Thymus (tissue), 11 donors: ENCODE data around the gene KRTAP10-8. TPM values are rescaled to one million over a fixed set of nuclear protein-coding genes. Genes with fewer than 3 reads are reported as not detected.
"Not testable (repeated sequence)": the region's sequence is repeated elsewhere in the genome, so short reads cannot be mapped to it uniquely, and the experiment has no call there.

Source experiments
- DNase-seq, 9 donors: peaks; one replicate each; pipeline ENCODE4 v3.0.0-alpha.2; 2013; ENCODE audit warnings: low spot score in 9 of 9, low read depth in 6 of 9, missing footprints in 1 of 9
- H3K27ac ChIP-seq, 2 donors: one replicate each; pipeline ENCODE4 v1.5.1; 2013; ENCODE audit warnings: control low read depth in 1 of 2, low read depth in 1 of 2, low read length in 1 of 2, mild to moderate bottlenecking in 1 of 2, moderate library complexity in 1 of 2
- H3K27me3 ChIP-seq, 2 donors: one replicate each; pipeline ENCODE4 v1.5.1; 2013; ENCODE audit warnings: low read length in 1 of 2; ENCODE audit not compliant: control insufficient read depth in 2 of 2, insufficient read depth in 1 of 2
- H3K36me3 ChIP-seq, 2 donors: one replicate each; pipeline ENCODE4 v1.5.1; 2013; ENCODE audit warnings: low read length in 1 of 2, mild to moderate bottlenecking in 1 of 2, moderate library complexity in 1 of 2; ENCODE audit not compliant: control insufficient read depth in 2 of 2, insufficient read depth in 2 of 2
- H3K4me1 ChIP-seq, 2 donors: one replicate each; pipeline ENCODE4 v1.5.1; 2013; ENCODE audit warnings: low read length in 2 of 2; ENCODE audit not compliant: control insufficient read depth in 2 of 2, insufficient read depth in 2 of 2
- H3K4me3 ChIP-seq, 2 donors: one replicate each; pipeline ENCODE4 v1.5.1; 2013; ENCODE audit warnings: low read length in 2 of 2, control low read depth in 1 of 2, mild to moderate bottlenecking in 1 of 2
- H3K9me3 ChIP-seq, 2 donors: one replicate each; pipeline ENCODE4 v1.5.1; 2013; ENCODE audit warnings: low read length in 1 of 2, mild to moderate bottlenecking in 1 of 2; ENCODE audit not compliant: control insufficient read depth in 2 of 2, insufficient read depth in 1 of 2
- WGBS: extraction: QIAGEN DNeasy Blood & Tissue Kit; methylation state at CpG from one replicate; pipeline ENCODE4 v1.1.7; 2013; 5-methylcytosine and 5-hydroxymethylcytosine counted together
- polyA plus RNA-seq: library from polyadenylated mRNA; stranded (reverse); fragments of 200-250 nt; gene quantifications from one replicate; pipeline ENCODE4 v1.2.3, GENCODE V29; 2013
- total RNA-seq: library from RNA; stranded (reverse); fragments of 120-200 nt; gene quantifications from one replicate; pipeline ENCODE4 v1.2.4, GENCODE V29; 2013
- donor health status: healthy.

Gene KRTAP10-8
- total and polyA plus RNA-seq, 2 donors, result not detected

DNA sequence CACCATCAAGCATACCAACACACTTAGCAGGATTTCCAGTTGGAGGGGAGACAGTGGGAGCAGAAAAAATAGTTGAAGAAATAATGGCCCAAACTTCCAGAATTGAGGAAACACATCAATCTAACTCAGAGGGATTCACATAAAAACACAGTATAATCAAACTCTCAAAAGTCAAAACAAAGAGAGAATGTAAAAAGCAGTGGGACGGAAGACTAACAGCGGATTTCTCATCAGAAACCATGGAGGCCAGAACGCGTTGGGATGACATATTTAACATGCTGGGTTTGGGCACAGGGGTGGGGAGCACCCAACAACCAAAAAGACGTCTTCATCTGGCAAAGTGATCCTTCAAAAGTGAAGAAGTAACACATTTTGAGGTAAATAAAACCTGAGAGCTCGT, 8.0 kb downstream of the KRTAP10-8 start:
- Histone ChIP-seq H3K4me3 (no peak overlapping the region), H3K27me3 (peaks cover 0 to 2% of the 10 kb centered on the region in 2 donors), H3K9me3 (peaks cover 2 to 16% of the 10 kb centered on the region in 2 donors), H3K36me3 (no peaks in the 10 kb centered on the region), H3K4me1 (peaks cover 0 to 3% of the 10 kb centered on the region in 2 donors), H3K27ac (no peak overlapping the region)
- no peak for DNase-seq
- 96% methylated on average over 6 of the region's 6 CpGs for WGBS

DNA sequence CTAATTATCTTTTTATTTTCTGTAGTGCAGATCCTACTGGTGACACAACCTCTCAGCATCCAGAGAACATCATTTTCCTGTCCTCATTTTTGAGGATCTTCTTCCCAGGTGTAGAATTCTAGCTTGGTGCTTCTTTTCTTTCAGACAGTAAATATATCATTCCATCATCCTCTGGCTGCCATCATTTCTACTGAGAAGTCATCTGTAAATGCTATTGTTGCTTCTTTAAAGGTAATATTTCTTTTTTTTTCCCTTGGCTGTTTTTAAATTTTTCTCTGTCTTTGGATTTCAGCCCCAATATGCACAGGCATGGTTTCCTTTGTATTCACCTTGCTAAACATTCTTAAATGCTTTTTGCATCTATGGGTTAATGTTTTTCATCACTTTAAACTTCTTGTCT, 11.7 kb downstream of the KRTAP10-8 start:
- DNase-seq, result no peak
- Histone ChIP-seq H3K36me3 (no peaks in the 10 kb centered on the region), H3K27me3 (no peaks in the 10 kb centered on the region), H3K9me3 (peaks cover 2 to 18% of the 10 kb centered on the region in 2 donors), H3K4me1 (no peaks in the 10 kb centered on the region), H3K27ac (no peak overlapping the region), H3K4me3 (no peak overlapping the region)

DNA sequence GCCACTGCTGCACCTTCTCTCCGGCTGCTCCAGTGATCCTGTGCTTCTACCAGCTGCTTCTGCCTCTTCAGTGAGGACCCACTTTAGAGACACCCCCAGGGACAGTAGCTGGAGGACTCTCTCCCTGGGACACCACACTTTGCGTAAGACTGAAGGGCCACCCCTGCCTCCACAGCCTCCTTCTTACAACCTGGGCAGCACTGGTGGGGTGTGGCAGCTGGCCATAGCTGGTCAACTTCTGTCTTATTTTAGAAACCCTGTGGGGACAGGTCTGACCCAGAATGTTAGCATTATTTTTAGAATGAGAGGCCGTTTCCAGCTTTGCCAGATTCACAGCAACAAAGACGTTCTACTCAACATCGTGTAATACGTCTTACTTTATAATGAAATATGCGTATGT, 13.9 kb downstream of the KRTAP10-8 start:
- Histone ChIP-seq H3K9me3 (peaks cover 2 to 36% of the 10 kb centered on the region in 2 donors), H3K36me3 (no peaks in the 10 kb centered on the region), H3K4me3 (no peak overlapping the region), H3K27ac (no peak overlapping the region), H3K4me1 (no peaks in the 10 kb centered on the region), H3K27me3 (no peaks in the 10 kb centered on the region)
- 95% methylated on average over 7 of the region's 7 CpGs for WGBS
- no peak for DNase-seq

DNA sequence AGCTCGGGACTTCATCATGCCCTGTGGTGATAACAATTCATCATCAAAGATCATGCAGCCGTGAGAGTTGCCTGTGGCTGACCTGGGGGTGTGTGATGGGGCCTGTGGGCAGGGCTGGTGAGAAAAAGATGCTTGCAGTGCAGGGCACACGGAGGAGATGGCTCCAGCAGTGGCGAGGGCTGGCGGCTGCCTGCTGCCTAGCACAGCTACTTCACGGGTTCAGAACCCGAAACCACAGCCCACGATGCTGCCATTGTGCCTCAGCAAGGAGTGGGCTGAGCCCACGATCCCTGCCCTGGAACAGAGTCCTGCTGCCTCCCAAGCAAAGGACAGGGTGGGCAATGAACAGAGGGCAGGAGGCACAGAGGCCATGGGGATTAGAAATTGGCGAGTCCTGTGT, 14.4 kb downstream of the KRTAP10-8 start:
- DNase-seq, result no peak

DNA sequence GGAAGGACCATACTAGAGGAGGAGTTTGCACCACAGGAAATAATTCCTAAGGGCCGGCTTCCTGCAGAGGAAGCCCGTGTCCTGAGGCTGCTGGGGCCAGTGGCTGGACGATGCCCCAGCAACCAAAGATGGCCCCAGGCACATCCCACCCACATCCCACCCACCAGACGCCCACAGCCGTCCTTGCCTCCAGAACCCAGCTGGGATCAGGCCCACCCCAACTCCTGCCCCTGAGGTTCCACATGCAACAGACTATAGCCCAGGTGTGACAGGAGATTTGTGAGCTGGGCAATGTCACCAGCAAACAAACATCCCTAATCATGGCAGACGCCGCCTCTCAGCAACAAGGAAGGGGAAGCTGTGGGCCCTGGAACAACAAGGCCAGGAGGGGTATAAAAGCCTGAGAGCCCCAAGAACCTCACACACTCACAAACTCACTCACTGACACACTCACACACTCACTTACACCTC, 14.8 kb downstream of the KRTAP10-8 start, which contains the start of gene KRTAP10-9:
Gene KRTAP10-9 (plus strand): TSS at position 421 of the 471 bp plus-strand sequence. CDS start 79 bp downstream, outside the sequence.
- Histone ChIP-seq H3K9me3 (peaks cover 2 to 36% of the 10 kb centered on the region in 2 donors), H3K4me1 (no peaks in the 10 kb centered on the region), H3K27me3 (no peaks in the 10 kb centered on the region), H3K36me3 (no peaks in the 10 kb centered on the region), H3K4me3 (no peak within 1 kb of the TSS), H3K27ac (no peak within 1 kb of the TSS)
- no peak for DNase-seq
- WGBS, result 49% methylated on average over 7 of the region's 7 CpGs

More for the DNA sequence above, 14.4 kb downstream of the KRTAP10-8 start:
- Histone ChIP-seq H3K9me3 (peaks cover 2 to 36% of the 10 kb centered on the region in 2 donors), H3K4me3 (no peak overlapping the region), H3K4me1 (no peaks in the 10 kb centered on the region), H3K36me3 (no peaks in the 10 kb centered on the region), H3K27me3 (no peaks in the 10 kb centered on the region), H3K27ac (no peak overlapping the region)
- WGBS, result 80% methylated on average over 10 of the region's 10 CpGs

DNA sequence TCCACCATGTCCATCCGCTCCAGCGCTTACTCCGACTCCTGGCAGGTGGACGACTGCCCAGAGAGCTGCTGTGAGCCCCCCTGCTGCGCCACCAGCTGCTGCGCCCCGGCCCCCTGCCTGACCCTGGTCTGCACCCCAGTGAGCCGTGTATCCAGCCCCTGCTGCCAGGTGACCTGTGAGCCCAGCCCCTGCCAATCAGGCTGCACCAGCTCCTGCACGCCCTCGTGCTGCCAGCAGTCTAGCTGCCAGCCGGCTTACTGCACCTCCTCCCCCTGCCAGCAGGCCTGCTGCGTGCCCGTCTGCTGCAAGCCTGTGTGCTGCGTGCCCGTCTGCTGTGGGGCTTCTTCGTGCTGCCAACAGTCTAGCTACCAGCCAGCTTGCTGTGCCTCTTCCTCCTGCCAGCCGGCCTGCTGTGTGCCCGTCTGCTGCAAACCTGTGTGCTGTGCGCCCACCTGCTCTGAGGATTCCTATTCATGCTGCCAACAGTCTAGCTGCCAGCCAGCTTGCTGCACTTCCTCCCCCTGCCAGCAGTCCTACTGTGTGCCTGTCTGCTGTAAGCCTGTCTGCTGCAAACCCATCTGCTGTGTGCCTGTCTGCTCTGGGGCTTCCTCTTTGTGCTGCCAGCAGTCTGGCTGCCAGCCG, 15.4 kb downstream of the KRTAP10-8 start:
- H3K27ac ChIP-seq, H3K4me3 ChIP-seq, DNase-seq, H3K27me3 ChIP-seq, H3K36me3 ChIP-seq, H3K4me1 ChIP-seq: not testable (repeated sequence)
- peaks cover 2 to 36% of the 10 kb centered on the region in 2 donors for H3K9me3 ChIP-seq
- WGBS, result 86% methylated on average over 18 of the region's 20 CpGs

DNA sequence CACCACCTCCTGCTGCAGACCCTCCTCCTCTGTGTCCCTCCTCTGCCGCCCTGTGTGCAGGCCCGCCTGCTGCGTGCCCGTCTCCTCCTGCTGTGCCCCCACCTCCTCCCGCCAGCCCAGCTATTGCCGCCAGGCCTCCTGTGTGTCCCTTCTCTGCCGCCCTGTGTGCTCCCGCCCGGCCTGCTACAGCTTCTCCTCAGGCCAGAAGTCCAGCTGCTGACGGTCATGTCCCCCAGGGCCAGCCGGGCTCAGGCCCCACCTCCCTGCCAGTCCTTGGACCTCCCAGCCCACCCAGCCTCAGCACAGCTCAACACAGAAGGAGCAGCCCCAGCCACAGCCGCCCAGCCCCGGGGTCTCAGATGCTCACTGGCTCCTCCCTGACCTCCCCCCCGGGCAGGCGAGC, 16.0 kb downstream of the KRTAP10-8 start:
- not testable (repeated sequence) for H3K4me1 ChIP-seq, H3K27me3 ChIP-seq, H3K36me3 ChIP-seq, H3K27ac ChIP-seq, H3K4me3 ChIP-seq, DNase-seq
- WGBS, result 60% methylated on average over 15 of the region's 15 CpGs
- H3K9me3 ChIP-seq, result peaks cover under 1 to 34% of the 10 kb centered on the region in 2 donors

DNA sequence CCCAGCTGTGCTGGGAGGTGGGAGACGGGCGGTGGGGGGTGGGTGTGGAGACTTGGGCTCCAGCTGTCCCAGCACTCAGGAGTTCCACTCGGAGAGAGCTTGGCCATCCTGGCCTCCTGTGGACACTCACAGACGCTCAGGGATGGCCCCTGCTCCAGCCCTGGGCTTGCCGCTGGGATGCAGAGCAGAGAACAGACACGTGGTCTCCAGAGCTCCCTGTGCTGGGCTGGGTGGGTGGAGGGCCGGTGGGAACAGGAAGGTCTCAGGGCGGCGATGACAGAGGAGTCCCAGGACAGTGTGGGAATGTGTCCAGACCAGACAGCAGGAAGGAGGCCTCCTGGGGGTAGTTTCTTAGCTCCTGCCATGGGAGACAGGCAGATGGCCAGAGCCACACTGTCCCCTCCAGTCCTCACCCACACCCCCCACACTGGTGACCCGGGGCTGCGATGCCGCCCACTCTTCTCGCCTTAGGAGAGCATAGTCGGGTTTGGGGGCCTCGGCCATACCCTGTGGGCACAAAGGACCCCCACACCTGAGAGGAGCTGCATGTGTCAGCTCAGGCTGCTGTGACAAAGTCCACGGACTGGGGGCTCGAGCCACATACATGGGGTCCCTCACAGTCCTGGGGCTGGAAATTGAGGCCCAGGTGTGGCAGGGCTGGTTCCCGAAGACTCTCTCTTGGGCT, 17.0 kb downstream of the KRTAP10-8 start:
- Histone ChIP-seq H3K4me3 (no peak overlapping the region), H3K36me3 (no peaks in the 10 kb centered on the region), H3K27me3 (no peaks in the 10 kb centered on the region), H3K4me1 (no peaks in the 10 kb centered on the region), H3K9me3 (peaks cover 0 to 32% of the 10 kb centered on the region in 2 donors), H3K27ac (no peak overlapping the region)
- DNase-seq, result no peak
- 89% methylated on average over 18 of the region's 18 CpGs for WGBS

DNA sequence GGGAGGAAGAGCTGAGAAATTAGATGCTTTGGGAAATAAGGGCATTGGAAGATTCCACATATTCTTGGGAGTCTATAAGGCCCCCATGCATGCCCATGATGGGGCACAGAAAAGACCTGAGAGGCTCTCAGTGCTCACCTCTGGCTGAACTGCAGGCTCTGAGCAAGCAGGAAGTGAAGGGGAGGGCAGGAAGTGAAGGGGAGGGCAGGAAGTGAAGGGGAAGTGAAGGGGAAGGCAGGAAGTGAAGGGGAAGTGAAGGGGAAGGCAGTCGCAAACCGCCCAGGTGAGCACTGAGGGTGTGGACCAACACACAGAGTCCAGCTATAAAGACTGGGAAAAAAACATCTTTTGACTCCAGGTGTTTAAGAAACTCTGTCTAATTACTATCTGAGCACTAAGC, 18.6 kb downstream of the KRTAP10-8 start:
- peaks cover 0 to 27% of the 10 kb centered on the region in 2 donors for H3K9me3 ChIP-seq
- H3K36me3 ChIP-seq, result no peaks in the 10 kb centered on the region
- no peak for DNase-seq
- H3K4me1 ChIP-seq, result no peaks in the 10 kb centered on the region
- no peak overlapping the region for H3K4me3 ChIP-seq
- no peaks in the 10 kb centered on the region for H3K27me3 ChIP-seq
- no peak overlapping the region for H3K27ac ChIP-seq
- 84% methylated on average over 2 of the region's 2 CpGs for WGBS
